GM12878 (cell line): ENCODE measurements around the gene HDAC3. TPM values are rescaled to one million over a fixed set of nuclear protein-coding genes. Genes with fewer than 3 reads are reported as not detected.

ENCODE experiments used
- ATAC-seq: fragments of 200-7000 bp; cut with Tn5 transposase; 3 replicates; pipeline ENCODE4 v1.9.1; 2020; ENCODE audit warnings: mild to moderate bottlenecking, moderate library complexity
- BruUV-seq: library from RNA; stranded (reverse); fragments of 400-500 nt; replicated peaks from 2 replicates; lab custom pipeline; 2021; lab: Mats Ljungman, UMichigan
- CTCF ChIA-PET: fragments of 300-600 bp; sonication (Branson Sonifier 250); formaldehyde crosslinking; extraction: SDS; loops from one replicate; lab custom pipeline; 2021; ENCODE audit warnings: inconsistent platforms; lab: Yijun Ruan, JAX
- POLR2A ChIA-PET: fragments of 350-600 bp; formaldehyde crosslinking; extraction: SDS; loops from one replicate; lab custom pipeline; 2021; ENCODE audit warnings: inconsistent platforms; lab: Charles Lee
- RAD21 ChIA-PET: fragments of 300-600 bp; sonication (Branson Sonifier 250); formaldehyde crosslinking; loops from one replicate; lab custom pipeline; 2023; ENCODE audit warnings: antibody characterized with exemption; ENCODE audit not compliant: unreplicated experiment; lab: Charles Lee
- SMC1A ChIA-PET: fragments of 300-600 bp; sonication (Branson Sonifier 250); formaldehyde crosslinking; loops from one replicate; lab custom pipeline; 2023; ENCODE audit not compliant: unreplicated experiment, uncharacterized antibody; lab: Charles Lee
- DNase-seq: peaks from one replicate; pipeline ENCODE4 v3.0.0-alpha.2; 2011; ENCODE audit warnings: low read depth, low spot score
- FAIRE-seq: peaks from 3 replicates; lab custom pipeline; 2011; peaks lifted over from hg19 to GRCh38; lab: Jason Lieb, UNC
- H2AFZ ChIP-seq: 2 replicates; pipeline ENCODE4 v1.6.0; 2011; ENCODE audit warnings: low read depth, low read length, control low read depth; ENCODE audit not compliant: control insufficient read depth
- H3K27ac ChIP-seq: 2 replicates; pipeline ENCODE4 v1.5.1; 2011; ENCODE audit warnings: control low read depth; ENCODE audit not compliant: control insufficient read depth, insufficient read depth
- H3K27me3 ChIP-seq, 2 experiments: replicated peaks in 1 of 2; 2 replicates each; pipeline versions ENCODE4 v1.6.0 to v1.6.1; 2011; ENCODE audit warnings: low read length in 1 of 2; ENCODE audit not compliant: control insufficient read depth in 2 of 2, insufficient read depth in 2 of 2
- H3K36me3 ChIP-seq, 2 experiments: 2 replicates each; pipeline ENCODE4 v1.5.1; 2011; ENCODE audit warnings: low read length in 1 of 2; ENCODE audit not compliant: control insufficient read depth in 2 of 2, insufficient read depth in 2 of 2
- H3K4me1 ChIP-seq: 2 replicates; pipeline ENCODE4 v1.6.1; 2011; ENCODE audit warnings: mild to moderate bottlenecking, low read length, moderate library complexity, mixed read lengths; ENCODE audit not compliant: control insufficient read depth, insufficient read depth
- H3K4me2 ChIP-seq: 2 replicates; pipeline ENCODE4 v1.6.0; 2011; ENCODE audit warnings: control low read depth; ENCODE audit not compliant: control insufficient read depth, insufficient read depth
- H3K4me3 ChIP-seq: fragments of 200-600 bp; sonication (generic); 2 replicates; pipeline ENCODE4 v1.5.1; 2016
- H3K79me2 ChIP-seq: 2 replicates; pipeline ENCODE4 v1.6.0; 2011; ENCODE audit warnings: low read length; ENCODE audit not compliant: control insufficient read depth, insufficient read depth
- H3K9ac ChIP-seq: 2 replicates; pipeline ENCODE4 v1.8.0; 2011; ENCODE audit warnings: low read length, control low read depth, mixed read lengths; ENCODE audit not compliant: control insufficient read depth, insufficient read depth
- H3K9me3 ChIP-seq: replicated peaks from 3 replicates; pipeline ENCODE4 v1.5.1; 2011; ENCODE audit warnings: mild to moderate bottlenecking, low read length; ENCODE audit not compliant: control insufficient read depth, insufficient read depth
- H4K20me1 ChIP-seq: 2 replicates; pipeline ENCODE4 v1.6.0; 2011; ENCODE audit not compliant: control insufficient read depth, insufficient read depth
- CBX5 ChIP-seq: sonication (generic); IDR thresholded peaks from 2 replicates; pipeline ENCODE4 v1.6.1; 2016; ENCODE audit warnings: low read depth, moderate library complexity, mild to moderate bottlenecking, inconsistent platforms
- CEBPB ChIP-seq, 2 experiments: fragments of 150-350 bp in 1 of 2; IDR thresholded peaks; 2 replicates each; pipeline ENCODE4 v1.6.1; 2012 to 2014; ENCODE audit warnings: low read depth in 2 of 2, low read length in 2 of 2, borderline replicate concordance in 1 of 2, inconsistent platforms in 1 of 2
- CHD4 ChIP-seq: fragments of 200-600 bp; sonication (generic); IDR thresholded peaks from 2 replicates; pipeline ENCODE4 v1.6.1; 2016; ENCODE audit warnings: mild to moderate bottlenecking
- E2F4 ChIP-seq: IDR thresholded peaks from 2 replicates; pipeline ENCODE4 v1.6.1; 2012; ENCODE audit warnings: low read depth, low read length, improper control_type of control experiment
- EP300 ChIP-seq, 2 experiments: fragments of 150-350 bp in 1 of 2; IDR thresholded peaks; 2 replicates each; pipeline ENCODE4 v1.6.1; 2011 to 2012; ENCODE audit warnings: low read depth in 2 of 2, low read length in 2 of 2, borderline replicate concordance in 1 of 2, improper control_type of control experiment in 1 of 2, inconsistent platforms in 1 of 2; ENCODE audit not compliant: control insufficient read depth in 1 of 2
- FOS ChIP-seq: IDR thresholded peaks from 3 replicates; pipeline ENCODE4 v1.6.1; 2011; ENCODE audit warnings: borderline replicate concordance; ENCODE audit not compliant: insufficient read length; ENCODE audit errors: extremely low read depth
- GABPA ChIP-seq: IDR thresholded peaks from 2 replicates; pipeline ENCODE4 v1.6.1; 2014; ENCODE audit warnings: antibody characterized with exemption, low read depth, mild to moderate bottlenecking, inconsistent platforms
- HDGF ChIP-seq: fragments of 450-650 bp; IDR thresholded peaks from 2 replicates; pipeline ENCODE4 v1.6.1; 2016; ENCODE audit warnings: antibody characterized with exemption
- IRF4 ChIP-seq: IDR thresholded peaks from 2 replicates; pipeline ENCODE4 v1.6.1; 2011; ENCODE audit warnings: low read depth, low read length
- NFYA ChIP-seq: IDR thresholded peaks from 2 replicates; pipeline ENCODE4 v1.6.1; 2011; ENCODE audit warnings: low read depth, mild to moderate bottlenecking, low read length, improper control_type of control experiment, borderline replicate concordance
- POLR2A ChIP-seq: IDR thresholded peaks from 2 replicates; pipeline ENCODE4 v1.6.1; 2011; ENCODE audit warnings: low read depth, mild to moderate bottlenecking, low read length
- RAD21 ChIP-seq: IDR thresholded peaks from 2 replicates; pipeline ENCODE4 v1.6.1; 2011; ENCODE audit warnings: mild to moderate bottlenecking, low read depth, low read length, moderate library complexity; ENCODE audit not compliant: insufficient read depth
- RB1 ChIP-seq: fragments of 450-650 bp; formaldehyde crosslinking; IDR thresholded peaks from 2 replicates; pipeline ENCODE4 v1.6.1; 2017; ENCODE audit warnings: mild to moderate bottlenecking, borderline replicate concordance
- RELA ChIP-seq: fragments of 450-650 bp; IDR thresholded peaks from 2 replicates; pipeline ENCODE4 v1.8.0; 2014; ENCODE audit warnings: borderline replicate concordance; ENCODE audit not compliant: partially characterized antibody
- TARDBP ChIP-seq: IDR thresholded peaks from 2 replicates; pipeline ENCODE4 v1.6.1; 2016; ENCODE audit warnings: borderline replicate concordance
- TBL1XR1 ChIP-seq: IDR thresholded peaks from 2 replicates; pipeline ENCODE4 v1.6.1; 2012; ENCODE audit warnings: low read depth, low read length, improper control_type of control experiment
- ZNF207 ChIP-seq: fragments of 450-650 bp; IDR thresholded peaks from 2 replicates; pipeline ENCODE4 v1.6.1; 2014; ENCODE audit warnings: antibody characterized with exemption, mild to moderate bottlenecking, borderline replicate concordance
- ZNF274 ChIP-seq: IDR thresholded peaks from one replicate; pipeline ENCODE4 v1.8.0; 2011; ENCODE audit not compliant: insufficient read length, insufficient read depth
- ZNF384 ChIP-seq: IDR thresholded peaks from 2 replicates; pipeline ENCODE4 v1.6.1; 2012; ENCODE audit warnings: low read depth, mild to moderate bottlenecking, low read length, improper control_type of control experiment, borderline replicate concordance
- ZNF622 ChIP-seq: fragments of 450-650 bp; IDR thresholded peaks from 2 replicates; pipeline ENCODE4 v1.6.1; 2017; ENCODE audit warnings: mild to moderate bottlenecking, inconsistent platforms
- WGBS: methylation state at CpG from one replicate; pipeline ENCODE4 v1.1.6; 2016; ENCODE audit warnings: low lambda C conversion rate; ENCODE audit not compliant: insufficient replicate concordance, insufficient coverage; ENCODE audit errors: missing lambda C conversion rate; 5-methylcytosine and 5-hydroxymethylcytosine counted together
- in situ Hi-C: fragments of 300-500 bp; cut with MboI; formaldehyde crosslinking; loops from 9 replicates; pipeline ENCODE4 v1.14.3; 2018; ENCODE audit warnings: mixed read lengths
- intact Hi-C: fragments of 100-400 bp; cut with micrococcal nuclease; formaldehyde crosslinking; loops from one replicate; pipeline ENCODE4 v1.14.2; 2022; ENCODE audit not compliant: unreplicated experiment
- polyA plus RNA-seq, 11 experiments: library from polyadenylated mRNA; depleted of rRNA in 4 of 11; unstranded in 6 of 11; stranded (reverse) in 5 of 11; fragments of >200 nt; fragmentation: Nextera tagmentation in 4 of 11; fragmentation: Illumina TruSeq in 1 of 11; extraction: Ambion mirVana in 4 of 11; extraction: Trizol in 1 of 11; gene quantifications; 1 replicate in 1 of 11; 2 replicates in 10 of 11; pipeline versions ENCODE4 v1.2.1 to v1.2.3, GENCODE V29; 2011 to 2016; ENCODE audit warnings: inconsistent platforms in 2 of 11, missing spikeins in 2 of 11, low read depth in 1 of 11
- total RNA-seq, 4 experiments: library from RNA; depleted of rRNA in 3 of 4; stranded (reverse); fragments of >200 nt in 3 of 4; fragmentation: Illumina TruSeq in 1 of 4; extraction: Trizol in 1 of 4; gene quantifications; 2 replicates each; pipeline versions ENCODE4 v1.2.1 to v1.2.3, GENCODE V29; 2013 to 2021

The HDAC3 gene
- total and polyA plus RNA-seq, 10 of the 15 experiments (the other 5 are each of a cell fraction or from before 2014, with no cell fraction given): 62.2 to 140 (median 112) TPM

- 59% methylated on average over 8 of the region's 8 CpGs for WGBS
- Histone ChIP-seq H3K27me3 (no peaks in the 10 kb centered on the region), H3K4me3 (no peak overlapping the region), H3K9ac (no peak overlapping the region), H3K27ac (no peak overlapping the region), H3K4me1 (no peaks in the 10 kb centered on the region), H3K4me2 (no peak overlapping the region), H4K20me1 (no peaks in the 10 kb centered on the region), H3K79me2 (no peaks in the 10 kb centered on the region), H2AFZ (no peak overlapping the region), H3K9me3 (no peaks in the 10 kb centered on the region), H3K36me3 (no peaks in the 10 kb centered on the region)
- intact Hi-C loops (loop anchor here (10.0 kb wide), 1 partner anchor 301 kb away; the partner anchor contains the start of gene RNF14), in situ Hi-C loops (no loop called here)
- ATAC-seq (no peak), FAIRE-seq (no peak), DNase-seq (no peak)
- BruUV-seq: no TSS peak
- ChIA-PET RAD21 (interaction anchor here (1.2 to 2.9 kb wide), 3 partner anchors 29 to 71 kb away, joined by 5 to 20 read pairs (median 6); no protein-coding TSS in a partner anchor), CTCF (interaction anchor here (0.9 to 3.3 kb wide), 14 partner anchors 12 to 297 kb away, joined by 3 to 27 read pairs (median 5); partner anchors contain the start of genes FCHSD1, HDAC3 and RELL2), SMC1A (interaction anchor here (0.7 to 1.6 kb wide), 2 partner anchors 32 to 72 kb away, joined by 3 to 5 read pairs; no protein-coding TSS in a partner anchor), POLR2A (no interaction called here)
- TF ChIP-seq GABPA (no peak), POLR2A (no peak), EP300 (IDR thresholded peaks at IDR 0.05; ENCODE audit: borderline replicate concordance in 1 of 2, control insufficient read depth in 1 of 2, low read depth in 2 of 2, low read length in 2 of 2) (no peak), RB1 (no peak), RELA (no peak), RAD21 (no peak), CEBPB (IDR thresholded peaks at IDR 0.05; ENCODE audit: borderline replicate concordance in 1 of 2, low read depth in 2 of 2, low read length in 2 of 2) (no peak), ZNF274 (no peak), IRF4 (no peak), E2F4 (no peak), ZNF207 (no peak), NFYA (no peak), FOS (no peak), TARDBP (no peak), ZNF384 (no peak), TBL1XR1 (no peak), HDGF (no peak), CBX5 (no peak), ZNF622 (no peak), CHD4 (no peak)
Observed at GRCh38 chr5:141663506-141663905, 26.9 kb upstream of the HDAC3 start.
